Hindlimb muscle (tissue), 1 donor: ENCODE data around the gene OR1I1. TPM values are rescaled to one million over a fixed set of nuclear protein-coding genes. Genes with fewer than 3 reads are reported as not detected.

Experiments
- polyA plus RNA-seq: library from polyadenylated mRNA; unstranded; fragments of 120-200 nt; gene quantifications from one replicate; pipeline ENCODE4 v1.2.1, GENCODE V29; 2013; ENCODE audit not compliant: insufficient read length

The OR1I1 gene
- polyA plus RNA-seq, 1 donor = 0.03 TPM

Other genes with a start within 250 kb of the OR1I1 start
- not detected for gene OR7A5, start 247.0 kb upstream of the OR1I1 start, polyA plus RNA-seq
- gene OR7C1, start 247.0 kb upstream of the OR1I1 start, polyA plus RNA-seq = 0.18 TPM
- not detected for gene OR7A10, start 233.3 kb upstream of the OR1I1 start, polyA plus RNA-seq
- gene OR7A17, start 196.1 kb upstream of the OR1I1 start, polyA plus RNA-seq = not detected
- not detected for gene OR7C2, start 140.7 kb upstream of the OR1I1 start, polyA plus RNA-seq
- gene SLC1A6, start 102.3 kb upstream of the OR1I1 start, polyA plus RNA-seq = 0.35 TPM
- 0.31 TPM for gene CASP14, start 32.7 kb upstream of the OR1I1 start, polyA plus RNA-seq
- 17.0 TPM for gene SYDE1, start 25.2 kb downstream of the OR1I1 start, polyA plus RNA-seq
- 204 TPM for gene NOTCH3, start 118.8 kb downstream of the OR1I1 start, polyA plus RNA-seq
- gene EPHX3, start 150.2 kb downstream of the OR1I1 start, polyA plus RNA-seq = 0.84 TPM